DMS114 treated with DMSO at 0.1 percent for 48 hours (cell line): ENCODE results near the gene MERTK.
"Not testable (repeated sequence)": the region's sequence is repeated elsewhere in the genome, so short reads cannot be mapped to it uniquely, and the experiment has no call there.

Experiments used
- DNase-seq: peaks from one replicate; lab custom pipeline; 2025; ENCODE audit not compliant: unreplicated experiment; lab: John Stamatoyannopoulos, UW

The MERTK gene

GRCh38 chr2:111945444-111946293 is 47.3 kb downstream of the MERTK start:
- DNase-seq = no peak

GRCh38 chr2:111946294-111947114 is 48.1 kb downstream of the MERTK start:
- DNase-seq = no peak

- no peak for DNase-seq
Measured at GRCh38 chr2:111947219-111947618, 48.8 kb downstream of the MERTK start.

DNA sequence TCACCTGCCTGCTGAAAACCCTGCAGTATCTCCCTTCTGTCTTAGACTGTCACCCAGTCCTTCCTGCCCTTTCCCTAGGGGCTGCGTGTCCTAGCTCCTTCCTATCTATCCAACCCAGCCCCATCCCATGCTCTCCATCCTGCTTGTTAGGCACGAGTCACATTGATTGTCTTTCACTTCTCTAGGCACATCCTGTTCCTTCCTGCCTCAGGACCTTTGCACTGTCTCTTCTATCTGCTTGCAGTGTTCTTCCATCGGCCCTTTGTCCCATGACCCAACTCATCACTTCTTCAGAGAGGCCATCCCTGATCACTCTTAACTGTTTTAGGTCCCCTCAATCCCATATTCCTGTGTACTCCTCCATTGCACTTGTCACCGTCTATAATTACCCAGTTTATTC is 50.4 kb downstream of the MERTK start:
- no peak for DNase-seq

GRCh38 chr2:111950236-111950635 is 51.8 kb downstream of the MERTK start:
- DNase-seq = no peak

- DNase-seq = no peak
Measured at GRCh38 chr2:111951486-111951885, 53.1 kb downstream of the MERTK start.

GRCh38 chr2:111952871-111953452 is 54.6 kb downstream of the MERTK start:
- DNase-seq = no peak

DNA sequence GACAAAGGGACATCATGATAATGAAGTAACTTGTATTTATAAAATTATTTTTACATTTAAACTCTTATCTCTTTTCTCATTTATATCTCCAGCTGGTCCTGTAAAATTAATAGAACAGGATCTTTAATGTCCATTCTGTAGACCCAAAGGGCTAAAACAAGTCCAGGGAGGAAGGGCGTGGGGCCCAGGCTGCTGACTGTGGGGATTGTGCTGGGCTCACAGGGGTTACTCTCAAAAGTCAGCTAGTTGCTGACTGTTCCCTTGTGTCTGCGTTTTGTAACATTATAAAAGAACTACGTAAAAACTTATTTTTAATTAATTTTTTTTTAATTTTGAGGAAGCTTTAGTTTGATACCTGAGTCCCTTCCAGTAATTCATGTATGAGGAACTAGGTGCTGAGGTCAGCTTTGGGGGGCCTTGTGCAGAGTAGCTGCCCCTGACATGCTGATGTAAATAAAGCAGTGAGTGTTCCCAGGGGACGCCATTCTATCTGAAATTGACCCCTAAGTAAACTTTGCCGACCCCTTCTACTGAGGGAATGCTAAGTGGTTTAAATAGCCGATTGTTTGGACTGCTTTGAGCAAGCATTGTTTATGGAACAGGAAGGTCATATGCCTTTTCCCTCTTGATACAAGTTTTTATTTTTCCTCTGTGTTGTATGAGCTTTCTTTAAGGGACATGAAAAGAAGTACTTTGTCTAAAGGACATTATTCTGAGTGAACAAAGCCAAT is 56.4 kb downstream of the MERTK start:
- no peak for DNase-seq

DNA sequence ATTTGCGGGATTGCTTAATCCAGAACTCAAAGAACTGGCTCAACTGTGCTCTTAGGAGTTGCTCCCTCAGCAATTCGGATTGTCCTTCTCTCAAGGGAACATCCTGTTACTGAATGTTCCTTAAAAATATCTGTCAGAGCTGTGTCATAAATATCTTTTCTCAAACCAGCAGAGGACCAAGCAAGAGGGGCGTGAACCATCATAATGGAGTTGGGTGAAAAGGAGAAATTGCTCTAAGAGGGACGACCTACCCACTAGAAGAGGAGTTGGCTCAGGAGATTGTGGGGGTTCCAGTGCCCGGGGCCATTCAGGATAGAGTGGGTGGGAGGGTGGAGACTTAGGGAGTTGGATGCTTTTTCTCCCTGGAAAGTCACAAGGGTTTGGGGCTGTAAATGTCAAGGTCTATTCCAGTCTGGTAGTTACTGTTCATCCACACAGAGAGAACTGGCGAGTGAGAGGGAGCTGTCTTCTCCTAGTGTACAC is 59.5 kb downstream of the MERTK start:
- no peak for DNase-seq

DNA sequence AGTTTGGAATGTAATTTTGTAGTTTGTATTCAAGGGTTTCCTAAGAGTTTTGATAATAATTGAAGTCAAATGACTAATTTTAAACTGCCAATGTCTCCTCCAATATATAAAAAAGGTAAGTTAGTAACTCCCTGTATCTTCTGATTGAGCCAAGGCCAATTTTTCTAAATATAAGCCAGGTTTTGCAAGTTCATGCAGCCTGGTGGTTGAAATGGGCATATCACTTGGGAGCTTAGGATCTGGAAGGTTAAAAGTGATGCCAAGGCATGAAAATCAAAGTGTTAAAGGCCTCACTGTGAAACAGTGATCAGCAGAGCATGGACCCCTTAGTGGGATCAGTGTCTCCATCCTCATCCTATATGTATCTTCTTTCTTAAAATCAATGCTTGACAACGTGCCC is 60.5 kb downstream of the MERTK start:
- no peak for DNase-seq

DNA sequence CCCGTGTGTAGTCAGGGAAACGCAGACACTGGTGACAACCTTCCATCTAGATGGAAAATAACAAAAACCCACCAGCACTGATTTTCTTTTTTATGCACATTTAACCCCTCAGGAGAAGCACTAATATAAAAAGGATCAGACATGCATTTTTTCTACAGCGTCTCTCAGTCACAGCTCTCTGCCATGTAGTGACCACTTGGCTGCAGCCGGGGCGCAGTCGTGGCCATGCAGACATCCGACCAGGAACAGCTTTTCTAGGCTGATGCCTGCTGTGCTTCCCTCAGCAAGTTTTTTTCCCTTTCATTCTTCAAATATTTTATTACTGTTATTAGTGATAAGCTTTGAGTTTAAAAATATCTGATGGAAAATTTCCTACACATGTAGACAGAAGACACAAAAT is 63.3 kb downstream of the MERTK start:
- no peak for DNase-seq

DNA sequence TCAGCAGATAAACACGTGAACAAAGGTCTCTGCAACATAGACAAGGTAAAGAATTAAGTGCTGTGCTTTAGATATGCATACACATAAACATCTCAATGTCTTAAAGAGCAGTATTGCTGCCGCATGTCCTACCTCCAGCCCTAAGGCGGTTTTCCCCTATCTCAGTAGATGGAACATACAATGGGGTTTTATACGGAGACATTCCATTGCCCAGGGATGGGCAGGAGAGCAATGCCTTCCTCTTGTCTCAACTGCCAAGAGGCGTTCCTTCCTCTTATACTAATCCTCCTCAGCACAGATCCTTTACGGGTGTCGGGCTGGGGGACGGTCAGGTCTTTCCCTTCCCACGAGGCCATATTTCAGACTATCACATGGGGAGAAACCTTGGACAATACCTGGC is 64.7 kb downstream of the MERTK start:
- DNase-seq = not testable (repeated sequence)

DNA sequence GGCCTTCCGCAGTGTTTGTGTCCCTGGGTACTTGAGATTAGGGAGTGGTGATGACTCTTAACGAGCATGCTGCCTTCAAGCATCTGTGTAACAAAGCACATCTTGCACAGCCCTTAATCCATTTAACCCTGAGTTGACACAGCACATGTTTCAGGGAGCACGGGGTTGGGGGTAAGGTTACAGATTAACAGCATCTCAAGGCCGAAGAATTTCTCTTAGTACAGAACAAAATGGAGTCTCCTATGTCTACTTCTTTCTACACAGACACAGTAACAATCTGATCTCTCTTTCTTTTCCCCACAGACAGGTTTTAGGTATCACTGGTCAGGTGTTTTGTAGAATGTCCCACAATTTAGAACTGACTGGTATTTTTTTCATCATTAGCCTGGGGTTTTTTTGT is 65.1 kb downstream of the MERTK start:
- not testable (repeated sequence) for DNase-seq

GRCh38 chr2:111965062-111965461 is 66.7 kb downstream of the MERTK start:
- DNase-seq = no peak

DNA sequence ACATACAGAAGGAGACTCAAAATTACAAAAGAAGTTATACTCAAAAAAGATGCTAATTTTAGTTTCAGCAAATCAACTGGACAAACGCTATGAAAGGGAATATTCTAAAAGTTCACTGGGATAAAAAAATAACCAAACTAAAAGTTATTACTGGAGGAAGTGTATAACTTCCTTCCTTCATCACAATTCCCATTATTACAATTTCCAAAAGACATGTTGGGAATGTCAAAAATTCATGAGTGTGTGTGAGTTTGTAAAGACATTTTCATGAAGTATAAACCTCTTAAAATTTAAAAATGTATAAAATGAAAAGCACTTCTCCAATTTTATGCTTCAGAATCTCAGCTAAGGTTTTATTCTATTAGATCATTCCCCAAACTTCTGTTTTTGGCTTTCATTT is 67.8 kb downstream of the MERTK start:
- no peak for DNase-seq

DNA sequence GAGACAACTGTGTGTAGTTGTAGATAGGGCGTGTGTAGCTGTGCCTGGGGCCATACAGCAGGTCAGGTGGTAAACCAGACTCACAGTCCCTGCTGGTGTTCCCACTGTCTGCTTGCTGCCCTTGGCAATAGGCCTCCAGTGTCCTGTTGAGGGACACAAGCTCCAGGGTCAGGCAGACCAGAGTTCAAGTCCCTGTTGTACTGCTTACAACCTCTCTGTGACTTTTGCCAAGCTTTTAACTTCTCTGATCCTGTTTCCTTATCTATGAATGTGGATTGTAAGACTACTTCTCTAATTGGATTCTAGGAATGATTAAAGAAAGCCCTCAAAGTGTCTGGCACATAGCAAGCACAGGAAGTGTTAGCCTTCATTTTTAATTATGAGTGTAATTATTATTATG is 68.6 kb downstream of the MERTK start:
- no peak for DNase-seq

- no peak for DNase-seq
Measured at GRCh38 chr2:111970453-111970852, 72.0 kb downstream of the MERTK start.

GRCh38 chr2:111972955-111973565 is 74.7 kb downstream of the MERTK start:
- DNase-seq = no peak

GRCh38 chr2:111973701-111974100 is 75.3 kb downstream of the MERTK start:
- no peak for DNase-seq

- DNase-seq = no peak
Measured at GRCh38 chr2:111975053-111975552, 76.7 kb downstream of the MERTK start.
